Neutrophil (primary cell): ENCODE data around the gene ZNF804A.

Experiments used
- H3K27ac ChIP-seq: fragments of 200-600 bp; sonication (generic); 2 replicates; pipeline ENCODE4 v1.5.1; 2016; ENCODE audit warnings: mild to moderate bottlenecking, moderate library complexity
- H3K27me3 ChIP-seq: fragments of 200-600 bp; sonication (generic); 2 replicates; pipeline ENCODE4 v1.6.0; 2016; ENCODE audit warnings: mild to moderate bottlenecking
- H3K36me3 ChIP-seq: fragments of 200-600 bp; sonication (generic); 2 replicates; pipeline ENCODE4 v1.5.1; 2017
- H3K4me1 ChIP-seq, 2 experiments: fragments of 200-600 bp in 1 of 2; sonication (generic) in 1 of 2; 1 replicate in 1 of 2; 2 replicates in 1 of 2; pipeline versions ENCODE4 v1.5.1 to v1.6.1; 2013 to 2016; ENCODE audit warnings: low read depth in 1 of 2, low read length in 1 of 2, mild to moderate bottlenecking in 1 of 2, moderate library complexity in 1 of 2; ENCODE audit not compliant: control insufficient read depth in 1 of 2, insufficient read depth in 1 of 2
- H3K4me3 ChIP-seq, 2 experiments: fragments of 200-600 bp in 1 of 2; sonication (generic) in 1 of 2; 1 replicate in 1 of 2; 2 replicates in 1 of 2; pipeline ENCODE4 v1.5.1; 2013 to 2016; ENCODE audit warnings: low read depth in 1 of 2, low read length in 1 of 2, mild to moderate bottlenecking in 1 of 2, moderate library complexity in 1 of 2
- H3K9me3 ChIP-seq: fragments of 200-600 bp; sonication (generic); 2 replicates; pipeline ENCODE4 v1.5.1; 2016
- TF ChIP-seq, protein P1 (sequence below): fragments of 200-600 bp; sonication (generic); IDR thresholded peaks from 2 replicates; pipeline ENCODE4 v1.5.1; 2016; ENCODE audit warnings: antibody characterized with exemption

The ZNF804A gene

DNA sequence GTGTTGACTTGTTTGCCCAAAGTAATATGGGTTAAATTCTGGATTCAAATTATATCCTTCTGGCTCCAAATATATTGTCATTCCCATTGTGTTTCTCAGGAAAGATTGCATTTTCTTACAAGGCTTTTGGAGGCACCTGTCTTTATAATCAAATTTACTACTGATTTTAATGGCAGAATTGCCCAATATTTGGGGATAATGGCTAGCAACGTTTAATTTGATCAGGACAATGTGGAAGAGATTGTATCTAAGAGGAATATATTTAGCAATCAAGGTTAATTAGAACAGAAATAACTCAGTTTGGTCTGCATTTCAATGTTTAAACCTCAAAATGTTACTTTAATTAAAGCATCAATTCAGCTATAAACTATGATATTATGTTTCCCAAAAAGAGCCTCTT is 41.7 kb upstream of the ZNF804A start:
- H3K27ac ChIP-seq, result no peak overlapping the region
- H3K9me3 ChIP-seq, result no peaks in the 10 kb centered on the region
- no peak overlapping the region for H3K4me3 ChIP-seq
- no peaks in the 10 kb centered on the region for H3K27me3 ChIP-seq
- TF ChIP-seq, protein P1, sequence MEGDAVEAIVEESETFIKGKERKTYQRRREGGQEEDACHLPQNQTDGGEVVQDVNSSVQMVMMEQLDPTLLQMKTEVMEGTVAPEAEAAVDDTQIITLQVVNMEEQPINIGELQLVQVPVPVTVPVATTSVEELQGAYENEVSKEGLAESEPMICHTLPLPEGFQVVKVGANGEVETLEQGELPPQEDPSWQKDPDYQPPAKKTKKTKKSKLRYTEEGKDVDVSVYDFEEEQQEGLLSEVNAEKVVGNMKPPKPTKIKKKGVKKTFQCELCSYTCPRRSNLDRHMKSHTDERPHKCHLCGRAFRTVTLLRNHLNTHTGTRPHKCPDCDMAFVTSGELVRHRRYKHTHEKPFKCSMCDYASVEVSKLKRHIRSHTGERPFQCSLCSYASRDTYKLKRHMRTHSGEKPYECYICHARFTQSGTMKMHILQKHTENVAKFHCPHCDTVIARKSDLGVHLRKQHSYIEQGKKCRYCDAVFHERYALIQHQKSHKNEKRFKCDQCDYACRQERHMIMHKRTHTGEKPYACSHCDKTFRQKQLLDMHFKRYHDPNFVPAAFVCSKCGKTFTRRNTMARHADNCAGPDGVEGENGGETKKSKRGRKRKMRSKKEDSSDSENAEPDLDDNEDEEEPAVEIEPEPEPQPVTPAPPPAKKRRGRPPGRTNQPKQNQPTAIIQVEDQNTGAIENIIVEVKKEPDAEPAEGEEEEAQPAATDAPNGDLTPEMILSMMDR, result no peak
- H3K36me3 ChIP-seq, result no peaks in the 10 kb centered on the region
- no peaks in the 10 kb centered on the region for H3K4me1 ChIP-seq

DNA sequence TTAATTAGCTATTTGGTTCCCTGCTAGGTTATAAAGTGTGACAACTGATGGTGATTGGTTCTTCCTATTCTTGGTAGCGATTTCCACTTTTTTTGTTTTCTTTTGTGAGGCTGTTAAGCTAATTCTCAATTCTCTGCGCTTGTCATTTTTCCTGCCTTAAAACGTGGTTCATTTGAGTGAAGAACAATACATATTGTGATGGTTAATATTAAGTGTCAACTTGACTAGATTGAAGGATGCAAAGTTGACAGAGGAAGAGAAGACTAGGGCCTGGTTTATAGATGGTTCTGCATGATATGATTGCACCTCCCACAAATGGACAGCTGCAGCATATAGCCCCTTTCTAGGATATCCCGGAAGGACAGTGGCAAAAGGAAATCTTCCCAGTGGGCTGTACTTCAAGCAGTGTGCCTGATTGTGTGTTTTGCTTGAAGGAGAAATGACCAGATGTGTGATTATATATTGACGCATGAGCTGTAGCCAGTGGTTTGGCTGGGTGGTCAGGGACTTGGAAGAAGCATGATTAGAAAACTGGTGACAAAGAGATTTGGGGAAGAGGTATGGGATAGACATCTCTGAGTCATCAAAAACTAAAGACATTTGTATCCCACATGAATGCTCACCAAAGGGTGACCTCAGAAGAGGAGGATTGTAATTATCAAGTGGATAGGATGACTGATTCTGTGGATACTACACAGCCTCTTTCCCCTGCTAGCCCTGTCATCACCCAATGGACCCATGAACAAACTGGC is 39.4 kb upstream of the ZNF804A start:
- Histone ChIP-seq H3K4me1 (peaks cover 6 to 8% of the 10 kb centered on the region in 2 experiments), H3K9me3 (no peaks in the 10 kb centered on the region), H3K36me3 (no peaks in the 10 kb centered on the region), H3K4me3 (no peak overlapping the region), H3K27me3 (no peaks in the 10 kb centered on the region), H3K27ac (no peak overlapping the region)
- TF ChIP-seq, protein P1, result no peak

- no peaks in the 10 kb centered on the region for H3K27me3 ChIP-seq
- H3K9me3 ChIP-seq, result no peaks in the 10 kb centered on the region
- no peaks in the 10 kb centered on the region for H3K36me3 ChIP-seq
- peaks cover 6 to 8% of the 10 kb centered on the region in 2 experiments for H3K4me1 ChIP-seq
- no peak overlapping the region for H3K27ac ChIP-seq
- no peak overlapping the region for H3K4me3 ChIP-seq
- TF ChIP-seq, protein P1, result no peak
Observed at GRCh38 chr2:184560603-184561002, 37.7 kb upstream of the ZNF804A start.

- TF ChIP-seq, protein P1, result no peak
- H3K4me3 ChIP-seq, result no peak overlapping the region
- H3K9me3 ChIP-seq, result no peaks in the 10 kb centered on the region
- no peaks in the 10 kb centered on the region for H3K36me3 ChIP-seq
- H3K27me3 ChIP-seq, result no peaks in the 10 kb centered on the region
- H3K27ac ChIP-seq, result no peak overlapping the region
- H3K4me1 ChIP-seq, result peaks cover 6 to 8% of the 10 kb centered on the region in 2 experiments
Observed at GRCh38 chr2:184562532-184562931, 35.8 kb upstream of the ZNF804A start.

DNA sequence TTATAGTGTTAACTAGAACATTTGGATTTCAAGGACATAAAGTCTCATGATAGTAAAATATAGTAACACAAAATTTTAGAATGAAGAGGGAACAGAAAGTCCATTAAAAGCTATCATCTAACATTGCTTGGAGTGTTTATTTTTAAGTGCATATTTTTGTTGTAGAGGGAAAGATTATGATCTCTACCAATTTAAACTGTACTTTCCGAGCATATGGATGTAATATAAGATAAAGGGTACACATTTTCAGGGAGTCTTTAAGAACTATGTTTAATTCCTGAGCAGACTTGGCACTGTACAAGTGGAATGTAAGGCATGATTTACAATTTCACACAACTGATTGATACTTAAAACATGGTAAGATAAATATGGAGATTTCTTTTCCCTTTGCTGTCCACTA is 34.2 kb upstream of the ZNF804A start:
- H3K27ac ChIP-seq, result no peak overlapping the region
- H3K9me3 ChIP-seq, result no peaks in the 10 kb centered on the region
- TF ChIP-seq, protein P1, result no peak
- no peaks in the 10 kb centered on the region for H3K36me3 ChIP-seq
- H3K27me3 ChIP-seq, result no peaks in the 10 kb centered on the region
- H3K4me3 ChIP-seq, result no peak overlapping the region
- H3K4me1 ChIP-seq, result peaks cover 6 to 8% of the 10 kb centered on the region in 2 experiments
